Activated CD8-positive, alpha-beta memory T cell treated with anti-CD3 and anti-CD28 coated beads, Interleukin-2, amount 50 U/mL, for 24 hours (primary cell): ENCODE data around the gene ZNF84.

Experiments
- DNase-seq: peaks from one replicate; pipeline ENCODE4 v3.0.0-alpha.2; 2020; ENCODE audit errors: extremely low read depth

The ZNF84 gene

DNA sequence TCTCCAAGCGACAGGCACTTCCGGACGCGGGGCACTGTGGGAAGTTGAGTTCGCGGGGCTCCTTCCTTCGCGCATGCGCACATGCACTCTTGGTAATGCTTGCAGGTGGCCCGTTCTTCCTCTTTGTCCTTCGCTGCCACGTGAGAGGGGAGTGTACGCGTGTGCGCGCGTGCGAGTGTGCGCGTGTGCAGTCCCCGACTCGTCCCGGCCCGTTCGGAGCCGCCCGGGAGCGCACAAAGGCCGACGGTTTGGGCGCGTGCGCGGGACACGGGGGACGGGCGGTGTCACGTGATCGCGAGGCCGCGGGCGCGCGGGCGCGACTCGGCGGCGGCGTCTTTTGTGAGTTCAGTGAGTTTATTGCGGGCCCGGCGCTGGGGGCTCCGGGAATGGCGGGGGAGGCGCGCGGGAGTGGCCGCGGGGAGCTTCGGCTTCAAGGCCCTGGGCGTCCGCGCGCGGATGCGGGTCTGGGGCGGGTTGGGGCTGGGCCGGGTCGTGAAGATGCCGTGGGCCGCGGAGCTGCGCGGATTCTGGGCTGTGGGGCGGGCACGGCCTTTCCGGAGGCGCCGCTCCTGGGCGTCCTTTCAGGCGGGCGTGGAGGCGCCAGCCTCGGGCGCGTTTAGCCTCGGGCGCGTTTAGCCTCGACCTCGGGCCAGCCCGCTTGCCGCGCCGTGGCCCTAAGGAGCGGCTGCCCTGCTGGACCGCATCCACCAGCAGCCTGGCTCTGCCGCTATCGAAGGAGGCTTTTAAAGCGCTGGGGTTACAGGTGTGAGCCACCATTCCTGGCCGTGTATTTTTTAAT lies at the start of gene ZNF84:
ZNF84 (plus strand) TSS at position 303 of the 799 bp plus-strand sequence. CDS start 3,959 bp downstream, outside the sequence.
- peak; percentile 91 for DNase-seq

DNA sequence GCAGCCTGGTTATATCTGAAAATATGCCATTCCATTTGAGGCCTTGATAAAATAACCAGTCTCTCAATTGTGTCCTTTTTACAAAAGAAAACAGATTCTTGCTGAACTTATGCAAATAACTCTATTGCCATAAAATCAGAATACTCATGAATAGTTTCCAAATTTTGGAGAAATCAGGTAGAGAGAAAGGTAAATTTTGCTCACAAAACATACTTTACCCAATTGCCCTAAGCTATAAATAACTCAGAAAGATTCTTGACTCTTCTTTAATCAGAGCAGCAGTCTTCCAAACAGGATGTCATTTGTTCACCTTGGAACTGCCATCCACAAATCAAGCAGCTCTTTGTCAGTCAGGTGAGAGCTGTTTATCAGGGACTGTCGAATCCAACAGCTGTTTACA lies 38.6 kb upstream of the ZNF84 start:
- DNase-seq = no peak

DNA sequence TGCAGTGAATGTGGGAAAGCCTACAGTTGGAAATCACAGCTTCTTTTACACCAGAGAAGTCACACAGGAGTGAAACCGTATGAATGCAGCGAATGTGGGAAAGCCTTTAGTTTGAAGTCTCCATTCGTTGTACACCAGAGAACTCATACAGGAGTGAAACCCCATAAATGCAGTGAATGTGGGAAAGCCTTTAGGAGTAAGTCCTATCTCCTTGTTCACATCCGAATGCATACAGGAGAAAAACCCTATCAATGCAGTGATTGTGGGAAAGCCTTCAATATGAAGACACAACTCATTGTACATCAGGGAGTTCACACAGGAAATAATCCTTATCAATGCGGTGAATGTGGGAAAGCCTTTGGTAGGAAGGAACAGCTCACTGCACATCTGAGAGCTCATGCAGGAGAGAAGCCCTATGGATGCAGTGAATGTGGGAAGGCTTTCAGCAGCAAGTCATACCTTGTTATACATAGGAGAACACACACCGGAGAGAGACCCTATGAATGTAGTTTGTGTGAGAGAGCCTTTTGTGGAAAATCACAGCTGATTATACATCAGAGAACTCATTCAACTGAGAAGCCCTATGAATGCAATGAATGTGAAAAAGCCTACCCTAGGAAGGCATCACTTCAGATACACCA lies 26.5 kb upstream of the ZNF84 start:
- DNase-seq = no peak

DNA sequence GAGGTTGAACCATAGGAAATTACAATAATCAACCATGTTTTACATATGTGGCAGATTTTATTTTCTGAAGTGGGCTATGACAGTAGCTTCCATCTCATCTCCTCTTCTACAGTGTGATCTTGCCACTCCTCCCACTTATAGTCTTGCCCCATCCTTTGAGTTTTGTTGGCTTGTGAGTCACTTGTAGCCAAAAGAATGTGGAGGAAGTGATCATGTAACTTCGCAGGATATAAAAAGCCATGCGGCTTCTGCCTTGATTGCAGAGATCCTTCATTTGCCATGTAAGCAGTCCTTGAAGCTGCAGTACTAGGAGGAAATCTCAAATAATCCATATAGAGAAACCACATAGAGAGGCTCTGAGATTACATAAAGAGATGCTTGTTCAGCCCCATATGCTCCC lies 13.7 kb upstream of the ZNF84 start:
- DNase-seq = no peak

DNA sequence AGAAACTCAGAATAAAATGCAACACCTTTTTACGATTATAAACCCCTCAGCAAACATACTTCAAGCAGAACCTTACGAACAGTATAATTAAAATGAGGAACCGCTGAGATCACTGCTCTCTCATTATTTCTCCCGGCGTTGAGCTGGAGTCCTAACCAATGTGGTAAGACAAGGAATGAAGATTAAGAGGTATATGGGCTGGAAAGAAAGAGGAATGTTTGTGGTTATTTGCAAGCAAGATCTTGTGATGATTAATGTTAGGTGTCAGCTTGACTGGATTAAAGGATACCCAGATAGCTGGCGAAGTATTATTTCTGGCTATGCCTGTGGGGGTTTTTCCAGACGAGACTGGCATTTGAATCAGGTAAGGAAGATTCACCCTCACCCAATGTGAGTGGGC lies 10.3 kb upstream of the ZNF84 start:
- no peak for DNase-seq

DNA sequence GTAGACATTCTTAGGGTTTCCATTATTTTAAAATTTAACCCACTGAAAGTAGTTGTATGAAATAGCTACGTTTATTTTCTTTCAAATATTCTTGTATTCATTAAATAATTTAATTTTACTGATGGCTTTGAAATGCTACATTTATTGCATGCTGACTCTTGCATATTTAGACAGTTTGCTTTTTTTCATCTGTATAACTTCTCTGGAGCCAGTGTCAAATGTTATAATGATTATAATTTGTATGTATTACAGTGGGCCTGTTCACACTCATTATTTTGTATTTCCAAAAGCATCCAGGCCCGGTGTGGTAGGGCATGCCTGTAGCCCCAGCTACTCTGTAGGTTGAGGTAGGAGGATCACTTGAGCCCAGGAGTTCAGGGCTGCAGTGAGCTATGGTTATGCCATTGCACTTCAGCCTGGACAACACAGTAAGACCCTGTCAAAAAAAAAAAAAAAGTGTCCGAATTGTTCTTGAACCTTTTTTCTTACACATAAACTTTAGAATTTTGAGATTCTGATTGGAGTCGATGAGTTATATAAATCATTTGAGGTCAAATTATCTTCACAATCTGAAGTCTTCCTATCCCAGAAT lies 905 bp downstream of the ZNF84 start:
- no peak for DNase-seq

DNA sequence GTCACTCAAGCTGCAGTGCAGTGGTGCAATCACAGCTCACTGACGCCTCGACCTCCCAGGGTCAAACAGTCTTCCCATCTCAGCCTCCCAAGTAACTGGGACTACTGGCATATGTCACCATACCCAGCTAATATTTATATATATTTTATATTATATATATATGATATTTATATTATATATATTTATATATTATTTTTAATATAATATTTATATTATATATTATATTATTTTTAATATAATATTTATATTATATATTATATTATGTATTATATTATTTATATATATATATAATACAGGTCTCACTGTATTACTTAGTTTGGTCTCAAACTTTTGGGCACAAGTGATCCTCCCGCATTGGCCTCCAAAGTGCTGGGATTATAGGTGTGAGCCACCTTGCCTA lies 9.4 kb downstream of the ZNF84 start:
- DNase-seq = no peak

DNA sequence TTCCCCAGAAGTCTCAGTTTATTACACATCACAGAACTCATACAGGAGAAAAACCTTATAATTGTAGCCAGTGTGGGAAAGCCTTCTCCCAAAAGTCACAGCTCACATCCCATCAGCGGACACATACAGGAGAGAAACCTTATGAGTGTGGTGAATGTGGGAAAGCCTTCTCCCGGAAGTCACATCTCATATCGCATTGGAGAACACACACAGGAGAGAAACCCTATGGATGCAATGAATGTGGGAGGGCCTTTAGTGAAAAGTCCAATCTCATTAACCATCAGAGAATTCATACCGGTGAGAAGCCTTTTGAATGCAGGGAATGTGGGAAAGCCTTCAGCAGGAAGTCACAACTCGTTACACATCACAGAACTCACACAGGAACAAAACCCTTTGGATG lies 20.1 kb downstream of the ZNF84 start:
- no peak for DNase-seq

DNA sequence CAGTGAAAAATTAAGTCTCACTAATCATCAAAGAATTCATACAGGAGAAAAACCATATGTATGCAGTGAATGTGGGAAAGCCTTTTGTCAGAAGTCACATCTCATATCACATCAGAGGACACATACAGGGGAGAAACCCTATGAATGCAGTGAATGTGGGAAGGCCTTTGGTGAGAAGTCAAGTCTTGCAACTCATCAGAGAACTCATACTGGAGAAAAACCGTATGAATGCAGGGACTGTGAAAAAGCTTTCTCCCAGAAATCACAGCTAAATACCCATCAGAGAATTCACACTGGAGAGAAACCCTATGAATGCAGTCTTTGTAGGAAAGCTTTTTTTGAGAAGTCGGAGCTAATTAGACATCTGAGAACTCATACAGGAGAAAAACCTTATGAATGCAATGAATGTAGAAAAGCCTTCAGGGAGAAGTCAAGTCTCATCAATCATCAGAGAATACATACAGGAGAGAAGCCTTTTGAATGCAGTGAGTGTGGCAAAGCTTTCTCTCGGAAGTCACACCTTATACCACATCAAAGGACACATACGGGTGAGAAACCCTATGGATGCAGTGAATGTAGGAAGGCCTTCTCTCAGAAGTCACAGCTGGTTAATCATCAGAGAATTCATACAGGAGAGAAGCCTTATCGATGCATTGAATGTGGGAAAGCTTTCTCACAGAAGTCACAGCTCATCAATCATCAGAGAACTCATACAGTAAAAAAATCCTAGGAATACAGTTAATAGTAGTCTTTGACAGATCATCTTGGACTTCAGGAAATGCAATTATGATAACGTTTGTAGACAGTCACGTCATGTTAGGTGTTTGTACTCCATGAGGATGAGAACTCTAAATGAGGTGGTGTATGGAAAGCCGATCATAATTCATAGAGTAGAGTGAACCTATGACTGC lies 21.1 kb downstream of the ZNF84 start:
- no peak for DNase-seq

DNA sequence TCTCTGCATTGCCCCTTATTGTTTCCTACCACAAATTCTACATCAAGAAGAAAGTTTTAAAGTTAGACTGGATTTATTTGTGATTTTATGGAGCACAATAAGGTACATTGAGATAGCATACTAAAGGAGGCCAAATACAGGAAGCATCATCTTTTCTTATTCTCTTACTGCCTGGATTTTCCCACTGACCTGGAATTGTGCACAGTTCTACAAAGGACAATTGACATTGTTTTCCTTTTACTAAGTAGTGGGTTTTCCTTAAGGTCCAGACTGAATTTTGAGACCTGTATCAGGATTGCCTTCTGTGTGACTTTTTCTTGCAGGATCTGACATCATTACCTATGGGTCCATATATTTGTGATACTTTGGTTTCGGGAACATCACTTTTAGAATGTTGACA lies 24.6 kb downstream of the ZNF84 start:
- DNase-seq = no peak

DNA sequence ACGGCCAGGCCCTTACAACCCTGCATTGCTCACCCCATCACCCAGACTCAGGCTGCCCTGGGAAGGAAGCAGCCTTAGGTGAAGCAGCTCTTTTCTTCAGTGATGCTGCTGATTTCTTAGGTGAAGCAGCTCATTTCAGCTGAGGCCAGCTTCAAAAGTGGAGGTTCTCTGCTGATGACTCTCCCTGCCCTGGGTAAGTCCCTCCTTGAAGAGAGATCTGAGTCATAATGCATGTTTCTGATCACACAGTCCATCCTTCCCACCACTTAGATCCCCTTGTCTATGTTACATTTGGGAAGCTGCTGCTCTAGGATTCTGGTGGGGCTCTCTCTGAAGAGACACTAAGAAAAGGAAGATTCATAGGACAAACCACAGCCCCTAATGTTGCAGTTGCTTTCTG lies 26.2 kb downstream of the ZNF84 start:
- no peak for DNase-seq

DNA sequence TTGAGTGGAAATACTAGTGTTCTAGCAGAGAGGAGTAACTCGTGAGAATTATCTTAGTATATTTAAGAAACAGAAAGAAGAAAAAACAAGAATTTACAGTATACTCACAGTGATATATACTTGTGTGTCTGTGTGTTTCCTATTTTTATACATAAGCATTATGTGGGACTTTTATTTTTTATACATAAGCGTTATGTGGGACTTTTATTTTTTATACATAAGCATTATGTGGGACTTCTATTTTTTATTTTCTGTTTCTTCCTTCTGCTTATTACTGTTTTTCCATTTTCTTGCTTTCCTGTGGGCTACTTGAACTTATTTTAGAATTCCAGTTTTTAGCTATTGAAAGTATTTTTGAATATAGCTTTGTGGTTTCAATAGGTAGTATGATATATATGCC lies 36.5 kb downstream of the ZNF84 start:
- no peak for DNase-seq

DNA sequence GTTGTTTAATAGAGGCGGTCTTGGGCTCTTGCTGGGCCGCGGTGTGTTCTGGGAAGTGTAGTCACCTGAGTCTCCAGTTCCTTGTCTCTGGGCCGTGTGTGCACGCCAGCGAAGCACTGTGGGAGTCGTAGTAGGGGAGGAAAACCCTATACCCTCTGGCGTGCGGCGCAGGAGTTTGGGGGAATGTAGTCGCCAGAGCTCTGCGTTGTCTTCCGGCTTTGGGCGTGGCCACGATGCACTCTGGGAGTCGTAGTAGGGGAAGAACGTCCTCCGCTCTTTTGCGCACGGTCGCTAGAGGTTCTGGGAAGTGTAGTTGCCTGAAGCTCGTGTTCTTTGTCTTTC lies 42.7 kb downstream of the ZNF84 start:
- DNase-seq = peak; percentile 92

DNA sequence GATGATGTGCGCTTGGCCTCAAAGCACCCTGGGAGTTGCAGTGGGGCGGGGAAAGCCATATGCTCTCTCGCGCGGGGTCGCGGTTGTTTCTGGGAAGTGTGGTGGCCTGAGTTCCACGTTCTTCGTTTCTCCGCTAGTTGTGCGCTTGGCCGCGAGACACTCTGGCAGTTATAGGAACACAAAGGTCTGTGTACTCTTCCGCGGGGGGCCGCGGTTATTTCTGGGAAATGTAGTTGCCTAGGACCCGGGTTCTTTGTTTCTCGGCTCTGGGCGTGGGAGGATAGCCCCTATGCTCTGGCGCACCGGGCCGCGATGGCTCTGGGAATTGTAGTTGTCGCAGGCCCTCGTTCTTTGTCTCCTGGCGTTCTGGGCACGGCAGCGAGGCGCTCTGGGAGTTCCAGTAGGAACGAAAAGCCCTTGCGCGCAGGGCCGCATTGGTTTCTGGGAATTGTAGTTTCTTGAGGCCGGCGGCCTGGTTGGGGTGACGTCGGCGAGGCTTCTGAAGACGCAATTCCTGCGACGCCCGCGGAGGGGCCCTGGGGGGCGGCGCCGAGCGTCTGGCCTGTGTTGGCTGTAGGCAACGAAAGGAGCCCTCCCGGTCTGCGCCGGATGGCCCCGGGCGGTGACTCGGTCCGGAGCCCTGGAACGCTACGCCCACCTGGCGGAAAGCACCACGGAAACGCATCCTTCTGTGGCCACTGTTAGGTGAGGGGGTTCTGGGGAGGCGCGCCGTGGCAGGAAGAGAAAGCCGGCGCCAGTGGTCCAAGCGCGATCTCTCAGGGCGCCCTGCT lies 43.3 kb downstream of the ZNF84 start, which contains the start of gene ZNF140:
ZNF140 (plus strand) TSS at position 556 of the 791 bp plus-strand sequence. CDS start 398 bp downstream, outside the sequence.
- DNase-seq = peak; percentile 83

DNA sequence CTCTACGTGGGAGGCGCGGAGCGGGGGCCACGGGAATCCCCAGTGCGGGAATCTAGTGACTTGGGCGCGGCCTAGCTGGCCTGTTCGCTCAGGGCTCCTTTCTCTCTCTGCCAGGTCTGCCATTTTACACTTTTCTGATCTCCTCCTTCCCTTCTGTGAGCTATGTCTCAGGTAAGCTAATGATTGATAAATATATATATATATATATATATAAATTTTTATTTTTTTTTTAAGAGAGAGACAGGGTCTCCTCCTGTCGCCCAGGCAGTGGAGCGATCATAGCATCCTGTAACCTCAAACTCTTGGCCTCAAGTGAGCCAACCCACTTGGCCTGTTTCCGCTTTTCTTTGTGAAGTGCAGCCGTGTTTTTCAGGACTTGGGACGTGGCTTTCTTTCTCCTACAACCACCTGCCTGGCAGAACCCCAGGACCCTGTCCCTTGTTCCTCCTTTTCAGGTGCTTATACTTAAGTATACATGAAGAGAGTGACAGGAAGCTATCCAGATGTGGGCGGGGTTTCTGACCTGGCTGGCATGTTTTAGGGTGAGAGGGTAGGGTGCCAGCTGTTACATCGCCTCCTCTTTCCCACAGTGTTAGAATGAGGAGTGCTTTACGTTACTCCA lies 44.0 kb downstream of the ZNF84 start:
- no peak for DNase-seq

DNA sequence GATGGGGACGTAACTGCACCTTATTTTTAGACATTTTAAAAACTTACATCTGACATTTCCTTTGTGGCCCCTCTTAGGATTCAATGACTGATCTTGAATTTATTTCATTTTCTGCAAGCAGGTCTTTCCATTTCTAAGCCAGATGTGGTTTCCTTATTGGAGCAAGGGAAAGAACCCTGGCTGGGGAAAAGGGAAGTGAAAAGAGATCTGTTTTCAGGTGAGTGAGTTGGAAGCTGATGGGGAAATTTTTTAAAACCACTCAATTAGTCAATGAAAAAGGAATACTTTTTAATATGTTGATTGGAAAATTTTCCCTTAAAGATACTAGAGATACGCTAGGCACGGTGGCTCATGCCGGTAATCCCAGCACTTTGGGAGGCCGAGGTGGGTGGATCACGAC lies 46.0 kb downstream of the ZNF84 start:
- DNase-seq = no peak

DNA sequence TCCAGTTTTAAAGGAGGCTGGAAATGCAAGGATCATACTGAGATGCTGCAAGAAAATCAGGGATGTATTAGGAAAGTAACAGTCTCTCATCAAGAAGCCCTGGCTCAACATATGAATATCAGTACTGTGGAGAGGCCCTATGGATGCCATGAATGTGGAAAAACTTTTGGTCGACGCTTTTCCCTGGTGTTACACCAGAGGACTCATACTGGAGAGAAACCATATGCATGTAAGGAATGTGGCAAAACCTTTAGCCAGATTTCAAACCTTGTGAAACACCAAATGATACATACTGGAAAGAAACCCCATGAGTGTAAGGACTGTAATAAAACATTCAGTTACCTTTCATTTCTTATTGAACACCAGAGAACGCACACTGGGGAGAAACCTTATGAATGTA lies 68.3 kb downstream of the ZNF84 start:
- DNase-seq = no peak

DNA sequence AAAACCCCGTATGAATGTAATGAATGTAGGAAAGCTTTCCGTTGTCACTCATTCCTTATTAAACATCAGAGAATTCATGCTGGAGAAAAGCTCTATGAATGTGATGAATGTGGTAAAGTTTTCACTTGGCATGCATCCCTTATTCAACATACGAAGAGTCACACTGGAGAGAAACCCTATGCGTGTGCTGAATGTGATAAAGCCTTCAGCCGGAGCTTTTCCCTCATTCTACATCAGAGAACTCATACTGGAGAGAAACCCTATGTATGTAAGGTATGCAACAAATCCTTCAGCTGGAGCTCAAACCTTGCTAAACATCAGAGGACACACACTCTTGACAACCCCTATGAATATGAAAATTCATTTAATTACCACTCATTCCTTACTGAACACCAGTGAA lies 68.9 kb downstream of the ZNF84 start:
- DNase-seq = no peak

DNA sequence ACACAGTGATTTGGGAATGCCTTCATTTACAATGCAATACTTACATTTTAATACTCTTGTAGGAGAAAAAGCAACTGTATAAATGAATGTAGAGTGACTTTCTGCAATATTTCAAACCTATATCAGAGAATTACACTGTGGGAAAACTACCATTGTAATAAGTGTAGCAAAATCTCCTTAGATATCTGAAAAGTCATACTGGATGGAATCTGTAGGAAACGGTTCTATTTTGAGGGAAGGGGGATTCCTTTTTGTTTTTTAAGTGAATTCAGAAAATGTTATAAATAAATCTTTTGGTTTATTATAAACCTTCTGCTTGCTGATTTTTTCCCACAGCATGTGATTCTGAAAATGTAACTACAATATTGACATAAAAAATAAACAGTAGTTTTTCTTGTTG lies 69.8 kb downstream of the ZNF84 start:
- no peak for DNase-seq

DNA sequence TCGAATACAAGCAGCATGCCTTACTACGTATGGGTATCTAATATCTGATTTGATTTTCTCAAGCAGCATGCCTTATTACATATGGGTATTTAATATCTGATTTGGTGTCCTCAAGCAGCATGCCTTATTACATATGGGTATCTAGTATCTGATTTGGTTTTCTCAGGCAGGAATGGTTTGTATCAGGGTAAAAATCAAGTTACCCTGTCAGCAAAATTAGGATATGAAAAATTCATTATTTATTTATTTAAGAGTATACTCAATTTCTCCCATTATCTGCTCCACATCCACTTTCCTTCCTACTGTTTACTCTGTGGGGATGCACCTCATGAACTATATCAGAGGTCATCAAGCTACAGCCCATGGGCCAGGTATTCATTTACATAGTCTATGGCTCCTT lies 70.8 kb downstream of the ZNF84 start:
- no peak for DNase-seq
